OCI-LY3 (cell line): ENCODE data around the gene DPPA3.
"Not testable (repeated sequence)": the region's sequence is repeated elsewhere in the genome, so short reads cannot be mapped to it uniquely, and the experiment has no call there.

Experiments used
- CTCF ChIP-seq: fragments of 200-600, 300-600 bp; sonication (generic); IDR thresholded peaks from 2 replicates; pipeline ENCODE4 v1.5.1; 2014; ENCODE audit warnings: antibody characterized with exemption, low read length, low read depth
- EZH2phosphoT487 ChIP-seq: fragments of 200-600 bp; shearing (Covaris generic); IDR thresholded peaks from 2 replicates; pipeline ENCODE4 v1.6.1; 2018; ENCODE audit warnings: antibody characterized with exemption, mixed run types, low read depth

- not testable (repeated sequence) for TF ChIP-seq CTCF, EZH2phosphoT487
Measured at GRCh38 chr12:7730984-7731383, 19.8 kb downstream of the DPPA3 start.
